ENCODE data around the gene STAT2.

GRCh38 chr12:56304872-56305590 is 54.9 kb downstream of the STAT2 start:
- TF ChIP-seq CTCF (IDR thresholded peaks at IDR 0.05; ENCODE audit: low read depth, low read length) (no peak), EZH2phosphoT487 (IDR thresholded peaks at IDR 0.05; ENCODE audit: low read depth) (no peak)
